ENCODE results near the gene ADAMTS14. TPM values are rescaled to one million over a fixed set of nuclear protein-coding genes. Genes with fewer than 3 reads are reported as not detected.

Gene ADAMTS14
- total and polyA plus RNA-seq, 12 donors = under 0.01 to 1.2 (median 0.34) TPM; not detected in 3

DNA sequence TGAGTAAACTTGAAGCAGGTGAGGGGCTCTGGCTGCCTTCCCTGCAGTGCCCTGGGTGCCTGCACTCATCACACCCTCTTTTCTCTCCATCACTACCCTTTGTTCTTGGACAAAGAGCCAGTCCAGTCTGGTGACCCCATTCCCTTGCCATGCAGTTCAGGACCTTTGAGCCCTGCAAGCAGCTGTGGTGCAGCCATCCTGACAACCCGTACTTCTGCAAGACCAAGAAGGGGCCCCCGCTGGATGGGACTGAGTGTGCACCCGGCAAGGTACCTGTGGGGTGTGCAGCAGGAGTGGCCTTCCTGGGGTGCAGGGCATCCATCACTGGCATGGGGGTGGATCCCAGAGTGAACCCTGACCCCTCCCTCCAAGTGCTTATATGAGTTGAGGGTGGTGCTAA is 64.2 kb downstream of the ADAMTS14 start:
- Histone ChIP-seq H3K27me3 (no peaks in the 10 kb centered on the region), H3K4me3 (no peak overlapping the region), H3K4me1 (replicated peaks in 1 of 2) (no peaks in the 10 kb centered on the region), H3K36me3 (replicated peaks in 1 of 2) (no peaks in the 10 kb centered on the region), H3K27ac (no peak overlapping the region), H3K9me3 (replicated peaks in 1 of 3) (no peaks in the 10 kb centered on the region)
- intact Hi-C loops (cut with DNase I) = no loop called here
- WGBS, 4 donors = 88 to 100% (median 95%) methylated on average over 1 to 3 of the region's 3 CpGs
- TF ChIP-seq, protein P1, sequence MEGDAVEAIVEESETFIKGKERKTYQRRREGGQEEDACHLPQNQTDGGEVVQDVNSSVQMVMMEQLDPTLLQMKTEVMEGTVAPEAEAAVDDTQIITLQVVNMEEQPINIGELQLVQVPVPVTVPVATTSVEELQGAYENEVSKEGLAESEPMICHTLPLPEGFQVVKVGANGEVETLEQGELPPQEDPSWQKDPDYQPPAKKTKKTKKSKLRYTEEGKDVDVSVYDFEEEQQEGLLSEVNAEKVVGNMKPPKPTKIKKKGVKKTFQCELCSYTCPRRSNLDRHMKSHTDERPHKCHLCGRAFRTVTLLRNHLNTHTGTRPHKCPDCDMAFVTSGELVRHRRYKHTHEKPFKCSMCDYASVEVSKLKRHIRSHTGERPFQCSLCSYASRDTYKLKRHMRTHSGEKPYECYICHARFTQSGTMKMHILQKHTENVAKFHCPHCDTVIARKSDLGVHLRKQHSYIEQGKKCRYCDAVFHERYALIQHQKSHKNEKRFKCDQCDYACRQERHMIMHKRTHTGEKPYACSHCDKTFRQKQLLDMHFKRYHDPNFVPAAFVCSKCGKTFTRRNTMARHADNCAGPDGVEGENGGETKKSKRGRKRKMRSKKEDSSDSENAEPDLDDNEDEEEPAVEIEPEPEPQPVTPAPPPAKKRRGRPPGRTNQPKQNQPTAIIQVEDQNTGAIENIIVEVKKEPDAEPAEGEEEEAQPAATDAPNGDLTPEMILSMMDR (IDR thresholded peaks at IDR 0.05) = no peak
- no peak for TF ChIP-seq POLR2A (IDR thresholded peaks at IDR 0.05)
- no peak for DNase-seq

DNA sequence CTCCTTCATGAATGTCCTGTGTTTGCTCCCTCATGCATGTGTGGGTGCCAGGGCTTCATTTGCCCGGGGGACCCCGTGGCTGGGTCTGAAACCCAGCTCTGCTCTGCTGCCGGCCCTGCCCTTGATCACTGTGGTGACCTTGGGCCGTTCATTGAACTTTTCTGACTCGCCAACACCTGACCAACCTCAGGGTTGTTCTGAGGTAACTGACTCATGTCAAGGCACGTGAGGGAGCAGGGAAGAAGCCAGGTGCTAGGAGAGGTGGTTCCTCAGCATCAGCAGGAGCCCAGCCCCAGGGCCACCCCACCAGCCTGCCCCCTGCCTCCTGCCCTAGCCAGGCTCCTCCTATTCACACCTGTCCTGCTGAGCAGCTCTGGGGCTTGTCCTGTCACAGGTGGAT is 64.9 kb downstream of the ADAMTS14 start:
- TF ChIP-seq POLR2A (IDR thresholded peaks at IDR 0.05) = no peak
- TF ChIP-seq, protein P1 (IDR thresholded peaks at IDR 0.05) = no peak
- no peak for DNase-seq
- Histone ChIP-seq H3K4me3 (no peak overlapping the region), H3K9me3 (replicated peaks in 1 of 3) (no peaks in the 10 kb centered on the region), H3K4me1 (replicated peaks in 1 of 2) (no peaks in the 10 kb centered on the region), H3K36me3 (replicated peaks in 1 of 2) (no peaks in the 10 kb centered on the region), H3K27ac (no peak overlapping the region), H3K27me3 (no peaks in the 10 kb centered on the region)
- intact Hi-C loops (cut with DNase I) = no loop called here
- 40 to 51% (median 47%) methylated on average over 5 to 6 of the region's 6 CpGs for WGBS, 4 donors

DNA sequence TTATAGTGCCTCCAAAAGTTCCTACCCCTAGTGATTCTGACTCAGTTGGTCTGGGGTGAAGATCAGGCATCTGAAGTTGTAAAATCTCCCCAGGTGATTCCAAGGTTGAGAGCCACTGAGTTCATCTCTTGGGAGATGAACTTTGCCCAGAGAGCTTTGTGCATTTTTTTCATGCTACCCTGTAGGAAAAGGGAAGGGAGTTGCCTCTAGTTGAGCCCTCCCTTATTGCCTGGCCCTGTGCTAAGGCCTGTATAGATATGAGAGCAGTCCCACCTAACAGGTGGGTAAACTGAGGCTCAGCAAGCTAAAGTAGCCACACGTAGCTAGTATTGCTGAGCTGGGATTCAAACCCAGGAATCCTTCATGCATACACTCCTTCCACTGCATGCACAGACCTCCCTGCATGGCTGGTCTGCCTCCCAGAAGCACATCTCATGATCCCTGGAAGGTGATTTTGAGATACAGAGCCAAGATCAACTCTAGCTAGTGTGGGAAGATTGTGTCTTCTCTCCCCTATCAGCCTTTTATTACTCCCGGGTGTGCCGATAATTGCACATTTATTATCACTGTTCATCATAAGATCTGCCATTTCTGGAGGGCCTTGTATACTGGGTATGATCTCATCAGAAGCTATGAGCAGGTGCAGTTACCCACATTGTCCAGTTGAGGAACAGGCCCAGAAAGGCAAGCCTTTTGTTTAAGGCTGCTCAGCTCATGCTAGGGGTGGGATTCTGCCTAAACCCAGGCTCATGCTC is 65.9 kb downstream of the ADAMTS14 start:
- Histone ChIP-seq H3K4me1 (replicated peaks in 1 of 2) (peaks cover 3 to 4% of the 10 kb centered on the region in 2 donors), H3K27me3 (no peaks in the 10 kb centered on the region), H3K4me3 (no peak overlapping the region), H3K27ac (no peak overlapping the region), H3K36me3 (replicated peaks in 1 of 2) (no peaks in the 10 kb centered on the region), H3K9me3 (replicated peaks in 1 of 3) (no peaks in the 10 kb centered on the region)
- 63 to 84% (median 80%) methylated on average over 3 of the region's 3 CpGs for WGBS, 4 donors
- intact Hi-C loops (cut with DNase I) = no loop called here
- DNase-seq = no peak
- TF ChIP-seq, protein P1 (IDR thresholded peaks at IDR 0.05) = no peak
- TF ChIP-seq POLR2A (IDR thresholded peaks at IDR 0.05) = no peak

DNA sequence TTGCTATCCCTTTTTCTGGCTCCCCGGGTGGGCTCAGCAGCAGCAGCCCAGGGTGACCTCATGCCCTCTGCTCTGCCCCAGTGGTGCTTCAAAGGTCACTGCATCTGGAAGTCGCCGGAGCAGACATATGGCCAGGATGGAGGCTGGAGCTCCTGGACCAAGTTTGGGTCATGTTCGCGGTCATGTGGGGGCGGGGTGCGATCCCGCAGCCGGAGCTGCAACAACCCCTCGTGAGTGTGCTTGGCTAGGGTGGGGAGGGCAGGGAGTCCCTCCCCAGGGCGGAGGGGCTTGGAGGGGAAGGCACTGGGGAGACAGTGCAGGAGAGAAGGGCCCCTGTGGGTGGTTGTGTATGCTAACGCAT is 66.4 kb downstream of the ADAMTS14 start:
- TF ChIP-seq, protein P1 (IDR thresholded peaks at IDR 0.05) = no peak
- no peak for TF ChIP-seq POLR2A (IDR thresholded peaks at IDR 0.05)
- H3K27ac ChIP-seq = no peak overlapping the region
- no peaks in the 10 kb centered on the region for H3K36me3 ChIP-seq (replicated peaks in 1 of 2)
- no peaks in the 10 kb centered on the region for H3K27me3 ChIP-seq
- intact Hi-C loops (cut with DNase I) = no loop called here
- DNase-seq = no peak
- no peaks in the 10 kb centered on the region for H3K9me3 ChIP-seq (replicated peaks in 1 of 3)
- 85 to 92% (median 87%) methylated on average over 5 to 12 of the region's 12 CpGs for WGBS, 4 donors
- peaks cover 3 to 6% of the 10 kb centered on the region in 2 donors for H3K4me1 ChIP-seq (replicated peaks in 1 of 2)
- H3K4me3 ChIP-seq = no peak overlapping the region

Data from adrenal gland (tissue), 12 donors.